WERI-Rb-1 (cell line): ENCODE data around the gene FLCN.

Experiments
- DNase-seq: peaks from one replicate; pipeline ENCODE4 v3.0.0-alpha.2; 2020
- H3K27ac ChIP-seq: fragments of 250-450 bp; sonication (Bioruptor Pico); 2 replicates; pipeline ENCODE4 v1.5.1; 2020; ENCODE audit warnings: mild to moderate bottlenecking, moderate library complexity
- H3K27me3 ChIP-seq: fragments of 250-450 bp; sonication (Bioruptor Pico); 2 replicates; pipeline ENCODE4 v1.5.1; 2021; ENCODE audit warnings: mild to moderate bottlenecking, low read depth, moderate library complexity; ENCODE audit not compliant: insufficient read depth, severe bottlenecking
- H3K36me3 ChIP-seq: fragments of 250-450 bp; sonication (Bioruptor Pico); 2 replicates; pipeline ENCODE4 v1.5.1; 2020; ENCODE audit warnings: mild to moderate bottlenecking, moderate library complexity
- H3K4me3 ChIP-seq: 2 replicates; pipeline ENCODE4 v1.5.1; 2011; ENCODE audit warnings: low read depth, mild to moderate bottlenecking, control low read depth, low read length
- H3K9me3 ChIP-seq: fragments of 250-450 bp; sonication (Bioruptor Pico); 2 replicates; pipeline ENCODE4 v1.5.1; 2021; ENCODE audit warnings: mild to moderate bottlenecking, moderate library complexity; ENCODE audit not compliant: severe bottlenecking
- TF ChIP-seq, protein P1 (sequence below): IDR thresholded peaks from 2 replicates; pipeline ENCODE4 v1.5.1; 2011; ENCODE audit warnings: low read depth, mild to moderate bottlenecking, control low read depth, inconsistent platforms, low read length

Gene FLCN

GRCh38 chr17:17241656-17242055 lies 4.7 kb upstream of the FLCN start:
- DNase-seq, result no peak
- Histone ChIP-seq H3K27ac (no peak overlapping the region), H3K9me3 (no peaks in the 10 kb centered on the region), H3K27me3 (no peaks in the 10 kb centered on the region), H3K36me3 (peaks cover 17% of the 10 kb centered on the region), H3K4me3 (no peak overlapping the region)
- TF ChIP-seq, protein P1, sequence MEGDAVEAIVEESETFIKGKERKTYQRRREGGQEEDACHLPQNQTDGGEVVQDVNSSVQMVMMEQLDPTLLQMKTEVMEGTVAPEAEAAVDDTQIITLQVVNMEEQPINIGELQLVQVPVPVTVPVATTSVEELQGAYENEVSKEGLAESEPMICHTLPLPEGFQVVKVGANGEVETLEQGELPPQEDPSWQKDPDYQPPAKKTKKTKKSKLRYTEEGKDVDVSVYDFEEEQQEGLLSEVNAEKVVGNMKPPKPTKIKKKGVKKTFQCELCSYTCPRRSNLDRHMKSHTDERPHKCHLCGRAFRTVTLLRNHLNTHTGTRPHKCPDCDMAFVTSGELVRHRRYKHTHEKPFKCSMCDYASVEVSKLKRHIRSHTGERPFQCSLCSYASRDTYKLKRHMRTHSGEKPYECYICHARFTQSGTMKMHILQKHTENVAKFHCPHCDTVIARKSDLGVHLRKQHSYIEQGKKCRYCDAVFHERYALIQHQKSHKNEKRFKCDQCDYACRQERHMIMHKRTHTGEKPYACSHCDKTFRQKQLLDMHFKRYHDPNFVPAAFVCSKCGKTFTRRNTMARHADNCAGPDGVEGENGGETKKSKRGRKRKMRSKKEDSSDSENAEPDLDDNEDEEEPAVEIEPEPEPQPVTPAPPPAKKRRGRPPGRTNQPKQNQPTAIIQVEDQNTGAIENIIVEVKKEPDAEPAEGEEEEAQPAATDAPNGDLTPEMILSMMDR, result no peak

GRCh38 chr17:17239832-17240231 lies 2.9 kb upstream of the FLCN start:
- H3K9me3 ChIP-seq, result no peaks in the 10 kb centered on the region
- no peak overlapping the region for H3K4me3 ChIP-seq
- TF ChIP-seq, protein P1, result no peak
- H3K36me3 ChIP-seq, result peaks cover 7% of the 10 kb centered on the region
- DNase-seq, result no peak
- H3K27me3 ChIP-seq, result no peaks in the 10 kb centered on the region
- no peak overlapping the region for H3K27ac ChIP-seq

DNA sequence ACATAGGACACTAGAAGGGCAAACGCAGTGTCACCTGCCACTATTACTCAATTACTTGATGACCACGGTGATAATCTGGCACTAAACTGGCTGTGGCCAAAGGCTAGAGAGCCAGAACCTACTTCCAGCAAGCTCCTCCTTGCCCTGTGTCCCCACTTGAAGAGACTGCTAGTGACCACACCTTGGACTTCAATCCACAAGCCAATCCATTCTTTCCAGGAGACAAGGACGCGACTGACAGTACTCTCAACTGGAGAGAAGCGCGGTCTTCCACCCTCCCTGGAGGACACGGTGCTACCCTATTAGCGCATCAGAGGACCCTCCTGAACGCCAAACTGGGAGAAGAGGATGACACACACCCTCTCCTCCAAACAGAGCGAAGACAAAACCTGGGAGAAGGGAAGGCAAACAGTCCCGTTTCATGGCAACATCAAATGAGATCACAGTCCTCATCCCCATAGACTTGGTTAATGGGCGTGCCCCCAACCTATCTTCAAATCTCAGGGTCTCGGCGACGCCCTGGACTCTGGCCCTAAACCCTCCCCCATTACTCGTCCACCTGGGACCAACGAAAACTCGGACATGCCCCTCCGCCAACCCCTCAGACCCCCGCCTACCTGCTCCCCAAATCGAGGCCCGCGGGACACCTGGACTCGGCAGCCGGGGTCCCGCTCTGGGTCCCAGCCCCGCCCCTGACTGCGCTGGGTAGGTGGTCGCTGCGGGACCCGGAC lies 508 bp downstream of the FLCN start:
- TF ChIP-seq, protein P1, result no peak
- peak; percentile 15 for DNase-seq
- peaks cover 20% of the 10 kb centered on the region for H3K36me3 ChIP-seq
- H3K27ac ChIP-seq, result peak overlapping the region; percentile 100
- H3K4me3 ChIP-seq, result peak overlapping the region; percentile 89
- H3K27me3 ChIP-seq, result no peaks in the 10 kb centered on the region
- no peaks in the 10 kb centered on the region for H3K9me3 ChIP-seq

DNA sequence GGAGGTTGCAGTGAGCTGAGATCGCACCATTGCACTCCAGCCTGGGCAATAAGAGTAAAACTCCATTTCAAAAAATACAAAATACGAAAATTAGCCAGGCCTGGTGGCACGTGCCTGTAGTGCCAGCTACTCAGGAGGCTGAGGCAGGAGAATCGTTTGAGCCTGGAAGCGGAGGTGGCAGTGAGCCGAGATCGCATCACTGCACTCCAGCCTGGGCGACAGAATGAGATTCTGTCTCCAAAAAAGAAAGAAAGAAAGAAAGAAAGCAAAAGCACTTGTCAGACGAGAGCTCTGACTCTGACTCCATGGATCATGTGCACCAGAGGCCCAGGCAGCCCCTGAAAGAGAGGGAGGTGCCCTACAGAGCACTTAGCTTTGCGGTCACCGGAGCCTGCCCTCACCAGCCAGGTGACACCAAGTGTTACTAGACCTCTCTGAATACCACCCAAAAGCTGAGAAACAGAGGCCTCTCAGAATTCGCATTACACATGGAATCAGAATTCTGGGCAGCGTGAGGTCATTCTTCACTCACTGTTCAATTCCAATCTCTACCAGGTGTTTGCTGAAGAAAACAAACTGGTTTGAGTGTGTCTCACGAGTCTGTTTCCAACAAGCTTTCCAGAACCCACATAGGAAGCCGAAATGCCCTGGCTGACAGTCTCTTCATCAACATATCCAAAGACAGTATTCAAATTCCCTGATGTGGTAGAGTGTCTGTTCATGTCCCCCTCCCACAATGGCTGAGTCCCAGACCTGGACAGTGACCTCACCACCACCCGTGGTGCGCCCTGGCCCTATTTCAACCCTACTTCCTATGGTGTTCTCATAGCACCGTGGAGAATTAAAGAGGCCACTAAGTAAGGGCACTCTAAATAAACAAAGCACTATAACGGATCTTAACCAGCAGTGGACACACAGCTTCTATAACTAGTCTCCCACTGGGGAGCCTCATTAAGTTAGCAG lies 1.5 kb downstream of the FLCN start:
- H3K9me3 ChIP-seq, result no peaks in the 10 kb centered on the region
- H3K27ac ChIP-seq, result no peak overlapping the region
- TF ChIP-seq, protein P1, result no peak
- H3K36me3 ChIP-seq, result peaks cover 25% of the 10 kb centered on the region
- peak overlapping the region; percentile 89; the same call in 1 of the 2 replicates for H3K4me3 ChIP-seq
- DNase-seq, result no peak
- H3K27me3 ChIP-seq, result no peaks in the 10 kb centered on the region

GRCh38 chr17:17232303-17232621 lies 4.7 kb downstream of the FLCN start:
- no peak overlapping the region for H3K27ac ChIP-seq
- H3K36me3 ChIP-seq, result peaks cover 55% of the 10 kb centered on the region
- no peak overlapping the region for H3K4me3 ChIP-seq
- no peak for DNase-seq
- H3K27me3 ChIP-seq, result no peaks in the 10 kb centered on the region
- TF ChIP-seq, protein P1, result no peak
- no peaks in the 10 kb centered on the region for H3K9me3 ChIP-seq
